Caco-2 (cell line): ENCODE results near the gene CHMP4A. TPM values are rescaled to one million over a fixed set of nuclear protein-coding genes. Genes with fewer than 3 reads are reported as not detected.
A peak's percentile ranks its signal among the peaks of the same experiment; 100 is the strongest.
"Not testable (repeated sequence)": the region's sequence is repeated elsewhere in the genome, so short reads cannot be mapped to it uniquely, and the experiment has no call there.

Experiments
- BruUV-seq: library from RNA; stranded (reverse); fragments of 400-500 nt; replicated peaks from 2 replicates; lab custom pipeline; 2021; lab: Mats Ljungman, UMichigan
- CTCF ChIA-PET: fragments of 300-600 bp; sonication (Branson Sonifier 250); formaldehyde crosslinking; loops from one replicate; lab custom pipeline; 2022; ENCODE audit warnings: antibody characterized with exemption; lab: Charles Lee
- POLR2A ChIA-PET: fragments of 300-600 bp; sonication (Branson Sonifier 250); formaldehyde crosslinking; loops from one replicate; lab custom pipeline; 2022; ENCODE audit warnings: antibody characterized with exemption; lab: Charles Lee
- DNase-seq, 2 experiments: peaks; one replicate each; pipeline versions ENCODE4 v3.0.0 to v3.0.0-alpha.2; 2020 to 2022
- H3K27me3 ChIP-seq: replicated peaks from 2 replicates; pipeline ENCODE4 v1.6.0; 2011; ENCODE audit warnings: low read length; ENCODE audit not compliant: control insufficient read depth, insufficient read depth
- H3K36me3 ChIP-seq: 2 replicates; pipeline ENCODE4 v1.5.1; 2011; ENCODE audit warnings: low read length; ENCODE audit not compliant: control insufficient read depth, insufficient read depth
- H3K4me1 ChIP-seq: fragments of 250-450 bp; sonication (Bioruptor Pico); 2 replicates; pipeline ENCODE4 v1.5.1; 2020; ENCODE audit warnings: mild to moderate bottlenecking
- H3K4me3 ChIP-seq: 2 replicates; pipeline ENCODE4 v1.5.1; 2011; ENCODE audit warnings: low read depth, mild to moderate bottlenecking, control low read depth, low read length
- H3K9me3 ChIP-seq: fragments of 250-450 bp; sonication (Bioruptor Pico); 2 replicates; pipeline ENCODE4 v1.5.1; 2020; ENCODE audit warnings: mild to moderate bottlenecking, moderate library complexity
- H3K27ac Mint-ChIP-seq: one replicate; pipeline ENCODE4 v1.8.0; 2022; ENCODE audit warnings: mixed read lengths; ENCODE audit not compliant: unreplicated experiment
- H3K27me3 Mint-ChIP-seq: one replicate; pipeline ENCODE4 v1.8.0; 2022; ENCODE audit warnings: mixed read lengths; ENCODE audit not compliant: insufficient read depth, unreplicated experiment
- H3K36me3 Mint-ChIP-seq: one replicate; pipeline ENCODE4 v1.8.0; 2022; ENCODE audit warnings: mild to moderate bottlenecking, mixed read lengths; ENCODE audit not compliant: insufficient read depth, unreplicated experiment
- H3K4me1 Mint-ChIP-seq: one replicate; pipeline ENCODE4 v1.8.0; 2022; ENCODE audit warnings: low read depth, mixed read lengths; ENCODE audit not compliant: unreplicated experiment
- H3K4me3 Mint-ChIP-seq: one replicate; pipeline ENCODE4 v1.8.0; 2022; ENCODE audit warnings: mild to moderate bottlenecking, moderate library complexity, mixed read lengths; ENCODE audit not compliant: unreplicated experiment
- H3K9me3 Mint-ChIP-seq: one replicate; pipeline ENCODE4 v1.8.0; 2022; ENCODE audit warnings: mixed read lengths; ENCODE audit not compliant: unreplicated experiment
- CTCF ChIP-seq, 2 experiments: fragments of 200-600 bp in 1 of 2; IDR thresholded peaks; 1 replicate in 1 of 2; 2 replicates in 1 of 2; pipeline versions ENCODE4 v1.5.1 to v1.8.0; 2011 to 2022; ENCODE audit warnings: antibody characterized with exemption in 1 of 2, control low read depth in 1 of 2, inconsistent platforms in 1 of 2, low read depth in 1 of 2, low read length in 1 of 2, mild to moderate bottlenecking in 1 of 2, moderate library complexity in 1 of 2; ENCODE audit not compliant: insufficient read depth in 1 of 2, severe bottlenecking in 1 of 2, unreplicated experiment in 1 of 2
- intact Hi-C: fragments of 100-400 bp; cut with micrococcal nuclease; formaldehyde crosslinking; loops from one replicate; pipeline ENCODE4 v1.10.0; 2022; ENCODE audit not compliant: unreplicated experiment
- total RNA-seq: library from RNA; stranded (reverse); gene quantifications from 2 replicates; pipeline ENCODE4 v1.2.3, GENCODE V29; 2022

The CHMP4A gene
- total RNA-seq, 1 experiment from 2014 or later = 57.7 TPM

- no peak for DNase-seq
- Histone ChIP-seq H3K27me3 (no peaks in the 10 kb centered on the region), H3K9me3 (no peaks in the 10 kb centered on the region), H3K36me3 (no peaks in the 10 kb centered on the region), H3K4me1 (peaks cover 6% of the 10 kb centered on the region), H3K4me3 (no peak overlapping the region)
- no peaks in the 10 kb centered on the region for H3K27me3 Mint-ChIP-seq
- no peaks in the 10 kb centered on the region for H3K4me1 Mint-ChIP-seq
- H3K9me3 Mint-ChIP-seq = no peaks in the 10 kb centered on the region
- TF ChIP-seq CTCF (IDR thresholded peaks at IDR 0.05; ENCODE audit: insufficient read depth in 1 of 2, low read depth in 1 of 2, low read length in 1 of 2, severe bottlenecking in 1 of 2, unreplicated experiment in 1 of 2) = no peak
- intact Hi-C loops = no loop called here
- no peak overlapping the region for H3K4me3 Mint-ChIP-seq
- POLR2A ChIA-PET = no interaction called here
- CTCF ChIA-PET = interaction anchor here (1.4 to 1.6 kb wide), 2 partner anchors 24 to 61 kb away, joined by 4 to 5 read pairs; partner anchors contain the start of gene RABGGTA
- no peak overlapping the region for H3K27ac Mint-ChIP-seq
- peaks cover 8% of the 10 kb centered on the region for H3K36me3 Mint-ChIP-seq
- no TSS peak for BruUV-seq
These were observed 34.1 kb upstream of the CHMP4A start for GRCh38 chr14:24247422-24247821.

GRCh38 chr14:24246765-24247212 is 33.5 kb upstream of the CHMP4A start:
- CTCF ChIA-PET = interaction anchor here (0.7 to 1.6 kb wide), 3 partner anchors 24 to 62 kb away, joined by 4 to 5 read pairs (median 4); partner anchors contain the start of gene RABGGTA
- no peak overlapping the region for H3K27ac Mint-ChIP-seq
- BruUV-seq = no TSS peak
- Histone ChIP-seq H3K4me3 (no peak overlapping the region), H3K27me3 (no peaks in the 10 kb centered on the region), H3K9me3 (no peaks in the 10 kb centered on the region), H3K4me1 (no peaks in the 10 kb centered on the region; the same call in 1 of the 2 replicates), H3K36me3 (no peaks in the 10 kb centered on the region)
- H3K9me3 Mint-ChIP-seq = no peaks in the 10 kb centered on the region
- intact Hi-C loops = no loop called here
- POLR2A ChIA-PET = interaction anchor here (0.7 kb wide), 1 partner anchor 51 kb away, joined by 5 read pairs; no protein-coding TSS in a partner anchor
- no peak overlapping the region for H3K4me3 Mint-ChIP-seq
- no peaks in the 10 kb centered on the region for H3K27me3 Mint-ChIP-seq
- TF ChIP-seq CTCF (IDR thresholded peaks at IDR 0.05; ENCODE audit: insufficient read depth in 1 of 2, low read depth in 1 of 2, low read length in 1 of 2, severe bottlenecking in 1 of 2, unreplicated experiment in 1 of 2) = no peak
- no peak for DNase-seq
- H3K4me1 Mint-ChIP-seq = no peaks in the 10 kb centered on the region
- H3K36me3 Mint-ChIP-seq = peaks cover 14% of the 10 kb centered on the region

GRCh38 chr14:24245350-24245749 is 32.1 kb upstream of the CHMP4A start:
- DNase-seq, H3K4me1 ChIP-seq, BruUV-seq, H3K36me3 ChIP-seq, H3K4me1 Mint-ChIP-seq, intact Hi-C loops, H3K9me3 ChIP-seq, H3K27me3 ChIP-seq, H3K27ac Mint-ChIP-seq, POLR2A ChIA-PET, H3K9me3 Mint-ChIP-seq, H3K4me3 ChIP-seq, H3K27me3 Mint-ChIP-seq: not testable (repeated sequence)
- CTCF ChIA-PET = interaction anchor here (0.6 to 0.9 kb wide), 4 partner anchors 34 to 1175 kb away, joined by 3 to 5 read pairs (median 5); partner anchors contain the start of genes DHRS1 and NOP9
- H3K36me3 Mint-ChIP-seq = peaks cover 22% of the 10 kb centered on the region
- H3K4me3 Mint-ChIP-seq = peak overlapping the region; percentile 44
